HG03575 (cell line): ENCODE measurements around the gene RPP25L.
A peak's percentile ranks its signal among the peaks of the same experiment; 100 is the strongest.

Experiments used
- ATAC-seq: cut with Tn5 transposase; IDR thresholded peaks from one replicate; pipeline ENCODE4 v1.9.1; 2021; ENCODE audit not compliant: unreplicated experiment, insufficient number of reproducible peaks, low FRiP score; ENCODE audit errors: extremely low read depth

RPP25L gene

GRCh38 chr9:34620061-34620994 lies 8.4 kb upstream of the RPP25L start, which contains the start of gene DCTN3:
Gene DCTN3 (minus strand): TSS chr9:34620495. CDS start chr9:34620464, 31 bp downstream.
- peak; percentile 79 for ATAC-seq

- ATAC-seq, result no peak
These were observed 3.2 kb upstream of the RPP25L start for GRCh38 chr9:34615132-34615531.

GRCh38 chr9:34612788-34613390 lies 992 bp upstream of the RPP25L start:
- ATAC-seq, result no peak

- no peak for ATAC-seq
These were observed 566 bp downstream of the RPP25L start for GRCh38 chr9:34611251-34611810.

GRCh38 chr9:34610434-34611206 lies 1.3 kb downstream of the RPP25L start:
- no peak for ATAC-seq

- no peak for ATAC-seq
These were observed 4.6 kb downstream of the RPP25L start for GRCh38 chr9:34607331-34607730.

- ATAC-seq, result no peak
These were observed 5.0 kb downstream of the RPP25L start for GRCh38 chr9:34606905-34607304.

- no peak for ATAC-seq
These were observed 5.7 kb downstream of the RPP25L start for GRCh38 chr9:34606190-34606589.

GRCh38 chr9:34603610-34604231 lies 8.2 kb downstream of the RPP25L start:
- ATAC-seq, result no peak

GRCh38 chr9:34601937-34602573 lies 9.8 kb downstream of the RPP25L start:
- no peak for ATAC-seq

GRCh38 chr9:34600908-34601307 lies 11.0 kb downstream of the RPP25L start:
- no peak for ATAC-seq

GRCh38 chr9:34599546-34599945 lies 12.4 kb downstream of the RPP25L start:
- no peak for ATAC-seq

- ATAC-seq, result no peak
These were observed 17.7 kb downstream of the RPP25L start for GRCh38 chr9:34594177-34594576.

GRCh38 chr9:34592895-34593601 lies 18.8 kb downstream of the RPP25L start:
- no peak for ATAC-seq

- ATAC-seq, result no peak
These were observed 19.7 kb downstream of the RPP25L start for GRCh38 chr9:34591917-34592866.

GRCh38 chr9:34591248-34591916 lies 20.5 kb downstream of the RPP25L start:
- ATAC-seq, result no peak
